Daoy (cell line): ENCODE results near the gene ORAI3. TPM values are rescaled to one million over a fixed set of nuclear protein-coding genes. Genes with fewer than 3 reads are reported as not detected.
A peak's percentile ranks its signal among the peaks of the same experiment; 100 is the strongest.

ENCODE experiments used
- DNase-seq: peaks from one replicate; pipeline ENCODE4 v3.0.0-alpha.2; 2015; ENCODE audit warnings: low read depth
- total RNA-seq: library from RNA; depleted of rRNA; stranded (reverse); fragments of >200 nt; shearing (Covaris generic); gene quantifications from 2 replicates; pipeline ENCODE4 v1.2.3, GENCODE V29; 2014

The ORAI3 gene
- total RNA-seq, 1 experiment from 2014 or later, result 1.5 TPM

GRCh38 chr16:30947859-30948666, 805 bp upstream of the ORAI3 start:
- peak; percentile 86 for DNase-seq

- DNase-seq, result no peak
Measured at GRCh38 chr16:30949650-30950515, 1.0 kb downstream of the ORAI3 start.

GRCh38 chr16:30950516-30951065, 1.7 kb downstream of the ORAI3 start:
- no peak for DNase-seq

- DNase-seq, result no peak
Measured at GRCh38 chr16:30951193-30951592, 2.3 kb downstream of the ORAI3 start.

DNA sequence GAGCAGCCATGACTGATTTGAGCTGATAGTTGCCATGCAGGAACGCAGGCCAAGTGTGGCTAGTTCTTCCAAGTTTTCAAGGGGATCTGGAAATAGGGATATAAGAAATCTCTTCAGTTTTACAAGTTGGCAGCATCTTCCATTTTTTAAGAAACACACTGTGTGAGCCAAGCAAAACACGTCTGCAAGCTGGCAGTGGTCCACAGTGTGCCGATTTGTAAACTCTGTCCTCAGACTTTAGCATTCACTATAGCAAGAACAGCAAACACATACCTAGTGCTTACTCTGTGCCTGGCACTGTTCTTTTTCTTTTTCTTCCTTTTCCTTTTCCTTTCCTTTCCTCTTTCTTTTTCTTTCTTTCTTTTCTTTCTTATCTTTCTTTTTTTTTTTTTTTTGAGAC, 2.9 kb downstream of the ORAI3 start:
- DNase-seq, result no peak

- no peak for DNase-seq
Measured at GRCh38 chr16:30953111-30953510, 4.2 kb downstream of the ORAI3 start.

DNA sequence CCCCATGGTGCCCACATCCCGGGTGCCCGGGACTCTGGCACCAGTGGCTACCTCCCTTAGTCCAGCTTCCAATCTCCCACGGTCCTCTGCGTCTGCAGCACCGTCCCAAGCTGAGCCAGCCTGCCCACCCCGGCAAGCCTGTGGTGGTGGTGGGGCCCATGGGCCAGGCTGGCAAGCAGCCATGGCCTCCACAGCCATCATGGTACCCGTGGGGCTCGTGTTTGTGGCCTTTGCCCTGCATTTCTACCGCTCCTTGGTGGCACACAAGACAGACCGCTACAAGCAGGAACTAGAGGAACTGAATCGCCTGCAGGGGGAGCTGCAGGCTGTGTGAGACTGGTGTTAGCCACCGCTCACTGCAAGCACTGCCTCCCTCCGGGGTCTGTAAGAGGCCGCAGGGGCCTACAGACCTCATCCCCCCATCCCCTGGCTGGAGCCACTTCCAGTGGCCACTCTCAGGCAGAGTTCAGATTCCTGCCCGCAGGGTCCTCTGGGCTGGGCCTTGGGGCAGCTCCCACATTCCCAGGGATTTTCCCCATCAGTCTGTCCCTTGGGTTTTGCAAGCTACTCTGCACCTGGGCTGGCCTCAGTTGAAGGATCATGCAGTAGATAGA, 4.8 kb downstream of the ORAI3 start:
- peak; percentile 77 for DNase-seq

DNA sequence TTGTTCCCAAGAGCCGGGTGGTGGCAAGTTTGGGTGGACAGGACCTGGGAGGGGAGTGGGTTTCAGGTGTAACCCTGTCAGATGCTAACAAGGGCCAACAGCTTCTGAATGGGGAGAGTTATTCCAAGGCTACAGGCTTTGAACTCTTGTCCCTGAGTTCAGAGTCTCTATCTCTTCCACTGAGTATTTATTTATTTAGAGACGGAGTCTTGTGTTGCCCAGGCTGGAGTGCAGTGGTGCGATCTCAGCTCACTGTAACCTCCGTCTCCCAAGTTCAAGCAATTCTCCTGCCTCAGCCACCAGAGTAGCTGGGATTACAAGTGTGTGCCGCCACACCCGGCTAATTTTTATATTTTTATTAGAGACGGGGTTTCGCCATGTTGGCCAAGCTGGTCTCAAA, 6.1 kb downstream of the ORAI3 start:
- DNase-seq, result no peak

DNA sequence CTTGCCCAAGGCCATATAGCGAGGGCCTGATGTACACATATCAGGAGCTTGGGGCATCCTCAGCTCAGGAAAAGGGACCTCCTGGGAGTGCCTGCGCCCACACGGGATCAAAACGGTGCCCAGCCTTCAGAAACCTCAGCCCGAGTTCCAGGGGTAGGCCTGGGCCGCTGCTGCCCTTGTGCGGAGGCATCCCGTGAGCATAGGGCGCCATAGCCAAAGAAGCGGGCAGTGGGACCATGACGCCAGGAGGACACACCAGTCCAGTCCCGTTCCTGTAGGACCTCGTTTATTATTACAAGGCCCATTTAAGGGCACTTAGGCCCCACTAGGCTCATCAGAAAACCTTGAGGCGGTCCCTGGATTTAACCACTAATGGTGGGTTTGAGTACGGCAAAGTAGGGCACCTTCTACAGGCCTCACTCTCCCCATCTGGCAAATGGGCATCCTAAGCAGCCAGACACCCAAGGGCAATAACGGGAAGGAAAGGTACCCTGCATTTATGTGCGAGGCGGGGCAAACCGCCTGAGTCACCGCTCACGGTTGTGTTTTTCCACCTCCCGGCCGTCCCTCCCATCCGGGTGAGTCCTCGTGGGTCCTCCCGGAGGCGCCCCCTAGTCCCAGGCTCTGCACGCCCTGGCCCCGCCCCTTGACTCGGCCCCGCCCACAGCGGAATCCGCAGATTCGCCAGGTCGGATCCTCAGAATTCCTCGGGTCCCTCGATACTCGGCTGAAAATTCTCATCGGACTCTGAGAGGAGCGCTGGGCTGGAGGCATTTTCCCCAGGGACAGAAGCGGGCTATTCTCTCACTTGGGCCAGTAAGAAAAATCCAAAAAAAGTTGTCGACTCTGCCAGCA, 8.0 kb downstream of the ORAI3 start:
- peak; percentile 90 for DNase-seq

GRCh38 chr16:30957456-30958174, 8.7 kb downstream of the ORAI3 start, which contains the start of gene SETD1A:
TSS of gene SETD1A (plus strand) at chr16:30957754. CDS start at chr16:30958732, 978 bp downstream.
- peak; percentile 96 for DNase-seq

GRCh38 chr16:30958175-30959079, 9.6 kb downstream of the ORAI3 start:
- DNase-seq, result peak; percentile 51

- no peak for DNase-seq
Measured at GRCh38 chr16:30961384-30961783, 12.5 kb downstream of the ORAI3 start.

- no peak for DNase-seq
Measured at GRCh38 chr16:30963925-30964511, 15.2 kb downstream of the ORAI3 start.

- no peak for DNase-seq
Measured at GRCh38 chr16:30964574-30965226, 15.8 kb downstream of the ORAI3 start.

- DNase-seq, result no peak
Measured at GRCh38 chr16:30965436-30965835, 16.6 kb downstream of the ORAI3 start.

DNA sequence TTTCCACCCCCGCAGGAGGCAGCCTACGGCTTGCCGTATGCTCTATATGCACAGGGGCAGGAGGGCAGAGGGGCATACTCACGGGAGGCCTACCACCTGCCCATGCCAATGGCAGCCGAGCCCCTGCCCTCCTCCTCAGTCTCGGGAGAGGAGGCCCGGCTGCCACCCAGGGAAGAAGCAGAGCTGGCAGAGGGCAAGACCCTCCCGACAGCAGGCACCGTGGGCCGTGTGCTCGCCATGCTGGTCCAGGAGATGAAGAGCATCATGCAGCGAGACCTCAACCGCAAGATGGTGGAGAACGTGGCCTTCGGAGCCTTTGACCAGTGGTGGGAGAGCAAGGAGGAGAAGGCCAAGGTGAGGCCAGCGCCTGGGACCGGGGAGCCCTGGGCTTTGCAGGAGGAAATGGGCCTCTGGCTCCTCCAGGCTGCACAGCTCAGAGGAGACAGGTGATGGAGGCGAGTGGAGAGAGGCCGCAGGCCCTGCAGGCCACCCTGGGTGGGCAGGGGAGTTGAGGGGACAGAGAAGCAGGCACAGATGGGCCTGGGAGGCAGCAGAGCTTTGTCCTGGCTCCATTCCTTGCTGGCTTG, 17.3 kb downstream of the ORAI3 start:
- no peak for DNase-seq

- DNase-seq, result no peak
Measured at GRCh38 chr16:30967795-30968194, 18.9 kb downstream of the ORAI3 start.

GRCh38 chr16:30969246-30969842, 20.5 kb downstream of the ORAI3 start:
- no peak for DNase-seq
